Motor neuron (in vitro differentiated cells): Measurements from ENCODE around the gene FAM25G. TPM values are rescaled to one million over a fixed set of nuclear protein-coding genes. Genes with fewer than 3 reads are reported as not detected.
"Not testable (repeated sequence)": the region's sequence is repeated elsewhere in the genome, so short reads cannot be mapped to it uniquely, and the experiment has no call there.

Experiments
- ATAC-seq, 8 experiments: fragments of 200-7000 bp; cut with Tn5 transposase; replicated peaks in 6 of 8; 2 replicates each; pipeline ENCODE4 v1.8.0; 2021; ENCODE audit warnings: mild to moderate bottlenecking in 8 of 8, moderate library complexity in 8 of 8
- H3K27ac ChIP-seq, 2 donors: fragments of 250-450 bp; sonication (Bioruptor Pico); 2 replicates each; pipeline ENCODE4 v1.9.0; 2021; ENCODE audit warnings: antibody characterized with exemption in 2 of 2, mild to moderate bottlenecking in 2 of 2, moderate library complexity in 1 of 2
- H3K4me1 ChIP-seq, 2 donors: fragments of 250-450 bp; sonication (Bioruptor Pico); replicated peaks in 1 of 2; 2 replicates each; pipeline ENCODE4 v1.6.1; 2021; ENCODE audit warnings: antibody characterized with exemption in 2 of 2, mild to moderate bottlenecking in 2 of 2, moderate library complexity in 1 of 2
- H3K4me3 ChIP-seq, 5 donors: fragments of 250-450 bp; sonication (Bioruptor Pico); 2 replicates each; pipeline ENCODE4 v1.9.0; 2021; ENCODE audit warnings: antibody characterized with exemption in 5 of 5, mild to moderate bottlenecking in 5 of 5, moderate library complexity in 4 of 5
- WGBS, 10 experiments: fragments of 450-650 bp; shearing (Covaris generic); methylation state at CpG; one replicate each; pipeline ENCODE4 v1.0.0; 2022; 5-methylcytosine and 5-hydroxymethylcytosine counted together
- in situ Hi-C, 9 experiments: fragments of 400-800 bp; cut with MboI; loops; one replicate each; pipeline ENCODE4 v1.15.0; 2021; ENCODE audit warnings: low sequenced_read_pairs in 9 of 9, low pct_unique_long_range_greater_than_20kb in 2 of 9; ENCODE audit not compliant: unreplicated experiment in 9 of 9
- total RNA-seq, 8 experiments: library from RNA; unstranded; fragments of 300-600 nt; gene quantifications; 2 replicates each; pipeline versions ENCODE4 v1.2.3 to v1.2.4, GENCODE V29; 2022

Gene FAM25G
- not detected for total RNA-seq

DNA sequence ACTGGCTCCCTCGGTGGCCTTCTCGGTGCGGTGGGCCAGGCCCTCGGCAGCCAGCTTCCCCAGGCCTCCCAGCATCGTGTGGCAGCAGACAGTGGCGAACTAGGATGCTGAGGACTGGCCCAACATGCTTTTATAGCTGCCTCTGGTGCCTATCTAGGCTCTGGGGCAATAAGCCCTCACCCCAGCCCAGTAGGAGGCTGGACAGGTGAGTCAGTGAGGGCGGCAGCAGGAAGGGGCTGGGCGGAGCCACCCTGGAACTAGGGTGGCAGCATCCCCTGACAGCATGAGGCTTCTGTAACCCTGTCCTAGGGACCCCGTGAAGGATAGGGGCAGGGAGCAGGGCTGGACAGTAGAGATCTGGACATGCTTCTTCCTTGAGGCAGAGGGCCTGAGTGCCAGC is at the start of gene FAM25G:
Gene FAM25G, minus strand, starts transcription at position 101 of the 400 bp plus-strand sequence. Its CDS starts 26 bp downstream, at position 75.
- H3K27ac ChIP-seq, in situ Hi-C loops, H3K4me1 ChIP-seq, ATAC-seq, H3K4me3 ChIP-seq: not testable (repeated sequence)
- WGBS, 10 experiments: no CpG with 5 or more reads among the region's 9 CpGs

DNA sequence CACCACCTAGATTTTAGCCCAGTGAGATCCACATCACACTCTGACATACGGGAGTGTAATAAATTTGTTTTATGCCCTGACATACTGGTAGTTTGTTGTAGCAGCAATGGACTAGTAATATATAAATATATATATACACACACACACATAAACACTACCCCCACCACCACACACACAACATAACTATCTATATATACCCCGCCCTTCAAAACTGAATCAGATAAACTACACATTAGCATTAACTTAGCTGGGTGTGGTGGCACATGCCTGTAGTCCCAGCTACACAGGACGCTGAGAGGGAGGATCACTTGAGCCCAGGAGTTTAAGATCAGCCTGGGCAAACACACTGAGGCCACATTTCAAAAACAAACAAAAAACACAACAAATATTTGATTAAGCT is 44.9 kb upstream of the FAM25G start:
- in situ Hi-C loops, H3K27ac ChIP-seq, H3K4me1 ChIP-seq, H3K4me3 ChIP-seq: not testable (repeated sequence)
- no CpG with 5 or more reads among the region's 3 CpGs for WGBS, 10 experiments
- peak in 2 of 8 experiments; percentile 74 to 85 for ATAC-seq

GRCh38 chr10:47523475-47523874 is 32.0 kb upstream of the FAM25G start, which contains the start of gene AGAP9:
TSS of gene AGAP9 (minus strand) at chr10:47523638. CDS start at chr10:47523526, 112 bp downstream.
- H3K4me3 ChIP-seq, ATAC-seq, H3K27ac ChIP-seq, in situ Hi-C loops, H3K4me1 ChIP-seq: not testable (repeated sequence)
- WGBS, 10 experiments: no CpG with 5 or more reads among the region's 20 CpGs

DNA sequence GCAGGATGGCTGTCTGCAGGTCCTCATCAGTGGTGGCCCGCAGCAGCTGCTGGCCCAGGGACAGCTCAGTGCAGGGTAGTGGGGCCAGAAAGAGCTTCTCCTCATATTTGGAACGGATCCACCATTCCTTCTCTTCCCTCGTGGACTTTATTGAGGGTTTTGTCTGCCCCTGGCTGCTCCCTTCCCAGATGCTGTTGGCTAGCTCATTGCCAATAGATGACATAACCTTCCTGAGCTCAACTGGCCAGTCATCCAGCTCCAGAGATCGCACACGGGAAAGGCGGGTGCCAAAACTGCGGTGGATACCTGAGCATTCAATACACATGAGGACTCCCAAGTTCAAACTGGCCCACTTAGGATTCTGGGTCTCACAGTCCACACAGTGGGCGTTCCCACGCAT is 10.8 kb upstream of the FAM25G start:
- H3K27ac ChIP-seq, ATAC-seq, H3K4me3 ChIP-seq, in situ Hi-C loops, H3K4me1 ChIP-seq: not testable (repeated sequence)
- WGBS, 10 experiments: no CpG with 5 or more reads among the region's 9 CpGs

GRCh38 chr10:47494226-47494625 is 2.7 kb upstream of the FAM25G start:
- H3K27ac ChIP-seq, H3K4me3 ChIP-seq, ATAC-seq, H3K4me1 ChIP-seq, in situ Hi-C loops: not testable (repeated sequence)
- WGBS, 10 experiments: no CpG with 5 or more reads among the region's 6 CpGs

DNA sequence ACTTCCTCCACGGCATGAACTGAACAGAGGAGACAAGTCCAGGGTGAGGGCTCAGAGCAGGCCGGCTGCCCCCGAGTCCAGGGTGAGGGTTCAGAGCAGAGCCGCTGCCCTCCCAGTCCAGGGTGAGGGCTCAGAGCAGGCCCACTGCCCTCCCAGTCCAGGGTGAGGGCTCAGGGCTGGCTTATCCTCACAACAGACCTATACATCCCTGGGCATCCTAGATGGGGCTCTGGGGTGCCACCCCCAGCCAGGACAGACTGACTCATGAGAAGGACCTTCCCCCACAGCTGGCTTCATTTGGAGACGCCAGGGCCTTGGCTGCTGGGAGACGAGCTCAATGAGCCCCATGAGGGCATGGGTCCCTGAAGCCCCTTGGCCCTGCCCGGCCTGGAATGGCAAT is 1.9 kb downstream of the FAM25G start:
- H3K4me3 ChIP-seq, ATAC-seq, H3K4me1 ChIP-seq, H3K27ac ChIP-seq, in situ Hi-C loops: not testable (repeated sequence)
- no CpG with 5 or more reads among the region's 7 CpGs for WGBS, 10 experiments

DNA sequence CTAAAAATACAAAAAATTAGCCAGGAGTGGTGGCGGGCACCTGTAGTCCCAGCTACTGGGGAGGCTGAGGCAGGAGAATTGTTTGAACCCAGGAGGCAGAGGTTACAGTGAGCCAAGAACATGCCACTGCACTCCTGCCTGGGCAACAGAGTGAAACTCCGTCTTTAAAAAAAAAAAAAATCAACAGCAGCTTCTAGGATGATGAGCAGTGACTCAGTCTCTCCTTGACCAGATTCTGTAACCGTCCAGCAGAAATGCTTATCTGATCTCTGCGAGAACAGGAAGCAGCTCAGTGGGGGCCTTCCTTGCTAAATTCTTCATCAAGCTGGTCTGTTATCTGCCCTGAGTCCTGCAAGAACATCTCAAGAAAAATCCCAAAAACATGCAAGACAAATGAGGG is 5.6 kb downstream of the FAM25G start:
- H3K27ac ChIP-seq, H3K4me1 ChIP-seq, in situ Hi-C loops, H3K4me3 ChIP-seq, ATAC-seq: not testable (repeated sequence)
- WGBS, 10 experiments: no CpG with 5 or more reads among the region's 4 CpGs

GRCh38 chr10:47484786-47485185 is 6.7 kb downstream of the FAM25G start:
- H3K4me1 ChIP-seq, ATAC-seq, H3K27ac ChIP-seq, H3K4me3 ChIP-seq, in situ Hi-C loops: not testable (repeated sequence)
- WGBS, 10 experiments: no CpG with 5 or more reads among the region's 11 CpGs

DNA sequence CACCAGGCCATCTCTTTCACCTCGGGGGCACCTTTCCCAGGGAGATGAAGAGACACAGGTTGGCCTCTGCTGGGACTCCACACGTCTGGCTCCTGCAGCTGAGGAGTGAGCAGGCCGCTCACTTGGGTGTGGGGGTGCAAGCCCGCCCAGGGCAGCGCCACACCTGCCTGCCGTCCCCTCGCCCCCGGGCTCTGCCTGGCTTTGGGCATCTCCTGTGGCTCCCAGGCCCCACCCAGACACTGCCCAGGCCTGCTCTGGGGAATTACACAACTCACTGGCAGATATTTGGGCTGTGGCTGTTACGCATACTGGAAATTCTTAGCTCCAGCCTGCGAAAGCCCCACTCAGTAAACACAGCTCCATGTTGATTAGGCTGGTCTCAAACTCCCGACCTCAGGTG is 7.6 kb downstream of the FAM25G start, which contains the start of gene ANXA8:
Gene ANXA8, minus strand, starts transcription at position 193 of the 400 bp plus-strand sequence. Its CDS starts 182 bp downstream, at position 11.
- H3K4me3 ChIP-seq, H3K4me1 ChIP-seq, in situ Hi-C loops, H3K27ac ChIP-seq: not testable (repeated sequence)
- WGBS, 10 experiments: no CpG with 5 or more reads among the region's 11 CpGs
- peak in 3 of 8 experiments; percentile 10 to 63 (median 50) for ATAC-seq

GRCh38 chr10:47482367-47482766 is 9.1 kb downstream of the FAM25G start:
- ATAC-seq, in situ Hi-C loops, H3K4me1 ChIP-seq, H3K4me3 ChIP-seq, H3K27ac ChIP-seq: not testable (repeated sequence)
- WGBS, 10 experiments: no CpG with 5 or more reads among the region's 1 CpG

DNA sequence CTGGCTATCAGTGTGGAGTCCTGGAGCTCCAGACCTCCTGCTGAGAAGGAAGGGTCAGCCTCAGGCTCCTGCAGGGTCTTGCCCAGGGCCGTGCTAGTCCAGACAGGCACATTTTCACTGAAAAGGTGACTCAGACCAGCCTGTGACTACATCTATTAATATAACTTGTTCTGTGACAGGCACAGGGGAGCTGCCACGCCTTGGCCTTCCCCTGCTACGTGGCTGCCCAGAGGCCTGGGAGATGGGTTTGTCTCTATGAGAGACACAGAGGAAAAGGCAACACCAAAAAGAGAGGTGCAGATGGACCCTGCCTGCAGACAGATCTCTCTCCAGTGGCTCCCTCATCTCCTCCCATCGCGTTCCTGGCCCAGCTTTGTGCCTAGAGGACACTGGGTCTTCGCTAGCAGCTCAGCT is 9.7 kb downstream of the FAM25G start:
- H3K27ac ChIP-seq, H3K4me3 ChIP-seq, H3K4me1 ChIP-seq, in situ Hi-C loops: not testable (repeated sequence)
- ATAC-seq: peak in 6 of 8 experiments; percentile 6 to 83 (median 35)
- no CpG with 5 or more reads among the region's 6 CpGs for WGBS, 10 experiments

DNA sequence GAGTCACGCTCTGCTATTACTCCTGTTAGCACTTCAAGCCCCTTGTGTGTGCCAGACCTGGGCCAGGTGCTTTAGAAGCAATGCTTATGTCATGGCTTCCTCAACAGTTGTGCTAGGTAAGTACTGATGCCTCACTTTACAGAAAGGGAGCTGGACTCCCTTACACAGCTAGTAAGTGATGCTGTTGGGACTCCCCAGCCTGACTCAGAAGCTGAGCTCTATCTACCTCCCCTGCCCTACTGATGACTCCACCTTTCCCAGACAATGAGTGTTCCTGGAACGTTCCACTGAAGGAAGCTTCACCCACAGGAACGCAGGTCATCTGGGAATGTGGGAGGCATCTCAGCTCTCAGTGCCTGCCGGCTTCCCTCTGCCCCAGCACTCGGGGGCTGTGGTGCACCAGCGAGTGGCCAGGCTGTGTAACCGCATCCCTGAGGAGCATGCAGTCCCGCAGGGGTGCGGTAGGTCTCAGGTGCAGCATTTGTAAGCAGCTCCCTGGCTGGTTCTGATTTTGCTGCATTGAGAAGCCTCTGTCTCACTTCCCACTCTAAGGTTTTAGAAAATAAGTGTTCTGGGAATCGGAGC is 10.2 kb downstream of the FAM25G start:
- H3K27ac ChIP-seq, in situ Hi-C loops, H3K4me1 ChIP-seq, H3K4me3 ChIP-seq: not testable (repeated sequence)
- ATAC-seq: peak in 7 of 8 experiments; percentile 26 to 71 (median 52)
- no CpG with 5 or more reads among the region's 10 CpGs for WGBS, 10 experiments

GRCh38 chr10:47480133-47480532 is 11.4 kb downstream of the FAM25G start:
- H3K4me3 ChIP-seq, in situ Hi-C loops, H3K4me1 ChIP-seq, H3K27ac ChIP-seq: not testable (repeated sequence)
- no CpG with 5 or more reads among the region's 3 CpGs for WGBS, 10 experiments
- ATAC-seq: peak in 3 of 8 experiments; percentile 34 to 56 (median 43)

GRCh38 chr10:47478114-47478513 is 13.4 kb downstream of the FAM25G start:
- ATAC-seq: peak in 1 of 8 experiments; percentile 8
- H3K4me3 ChIP-seq, H3K27ac ChIP-seq, H3K4me1 ChIP-seq, in situ Hi-C loops: not testable (repeated sequence)
- WGBS, 10 experiments: no CpG with 5 or more reads among the region's 5 CpGs
